Measurements from ENCODE around the gene NSUN6.

DNA sequence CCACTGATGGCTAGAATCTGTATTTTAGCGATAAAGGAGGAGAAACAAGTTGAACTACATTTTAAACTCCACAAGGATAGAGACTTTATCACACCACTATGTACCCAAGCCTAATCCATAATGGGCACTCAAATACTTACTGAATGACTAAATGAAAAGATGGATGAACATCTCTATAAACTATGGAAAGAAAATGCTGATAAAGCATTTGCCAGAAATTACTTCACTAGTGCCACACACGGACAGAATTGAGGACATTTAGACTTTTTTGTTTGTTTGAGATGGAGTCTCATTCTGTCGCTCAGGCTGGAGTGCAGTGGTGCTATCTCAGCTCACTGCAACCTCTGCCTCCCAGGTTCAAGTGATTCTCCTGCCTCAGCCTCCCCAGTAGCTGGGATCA is 1.7 kb upstream of the NSUN6 start:
- no peak for TF ChIP-seq POLR2A (IDR thresholded peaks at IDR 0.05; ENCODE audit: low read length)
- TF ChIP-seq GATA1 (IDR thresholded peaks at IDR 0.05; ENCODE audit: low read depth, low read length), result no peak

Data from erythroblast (primary cell).